Measurements from ENCODE around the gene EHMT1. TPM values are rescaled to one million over a fixed set of nuclear protein-coding genes. Genes with fewer than 3 reads are reported as not detected.

EHMT1 gene
- total and polyA plus RNA-seq, 2 of the 8 experiments (the other 6 are each of a cell fraction or from before 2014, with no cell fraction given), result 95.7 to 163 TPM

DNA sequence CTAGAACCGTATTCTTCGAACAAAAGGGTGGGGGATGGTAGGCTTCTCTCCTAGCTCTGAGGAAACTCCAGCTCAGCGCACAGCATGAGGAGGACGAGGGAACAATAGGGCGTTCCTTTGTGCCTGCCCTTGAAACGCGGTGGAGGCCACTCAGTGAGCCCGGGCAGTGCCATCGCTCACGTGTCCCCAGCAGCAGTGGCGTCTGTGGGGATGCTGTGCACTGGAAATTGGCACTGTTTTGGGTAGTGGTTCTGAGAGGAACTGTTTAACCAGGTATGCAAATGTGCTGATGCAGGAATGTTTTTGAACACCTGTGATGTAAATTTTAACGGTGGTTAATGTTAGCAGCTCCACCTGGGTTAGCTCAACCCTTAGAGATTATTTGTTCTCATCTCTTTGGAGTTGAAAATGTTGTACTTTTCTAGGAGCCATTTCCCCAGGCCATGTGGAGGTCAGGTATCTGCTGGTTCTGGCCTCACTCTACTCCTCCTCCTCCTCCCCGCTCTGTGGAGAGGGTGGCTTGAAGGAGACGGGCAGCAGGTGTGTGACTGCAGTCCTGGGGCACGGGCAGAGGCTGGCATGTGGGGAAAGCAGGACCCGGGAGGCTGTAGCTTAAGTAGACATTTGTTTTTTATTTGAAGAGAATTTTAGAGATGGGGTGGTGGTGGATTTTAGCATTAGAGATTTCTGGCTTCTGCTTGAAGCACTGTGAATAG lies 48.3 kb downstream of the EHMT1 start (continued):
- TF ChIP-seq RAD21 (IDR thresholded peaks at IDR 0.05 in 1 of 2, conservative IDR thresholded peaks at IDR 0.05 in 1 of 2; ENCODE audit: low read depth in 2 of 2, low read length in 2 of 2), result 0 out of 4 replicates have a peak, but pooled peaks of 1 of the 2 experiments have one; percentile 11
- peak; percentile 59; the same call in 1 of the 2 replicates for TF ChIP-seq TAF1 (IDR thresholded peaks at IDR 0.05; ENCODE audit: low read depth, low read length)
- peak; percentile 17; the same call in 1 of the 2 replicates for TF ChIP-seq BACH1 (IDR thresholded peaks at IDR 0.05; ENCODE audit: low read length)
- TF ChIP-seq CTBP2 (IDR thresholded peaks at IDR 0.05; ENCODE audit: borderline replicate concordance, insufficient read depth, insufficient read length, low read length), result no peak
- TF ChIP-seq JUND (IDR thresholded peaks at IDR 0.05; ENCODE audit: low read length), result no peak
- peak; percentile 77 for TF ChIP-seq RBBP5 (IDR thresholded peaks at IDR 0.05; ENCODE audit: borderline replicate concordance, low read depth, low read length)

Data from H1 (cell line).